GM12872 (cell line): ENCODE measurements around the gene CYP27B1.

Experiments used
- TF ChIP-seq, protein P1 (sequence below): IDR thresholded peaks from 3 replicates; pipeline ENCODE4 v1.5.1; 2011; ENCODE audit warnings: low read depth, mild to moderate bottlenecking, low read length, moderate library complexity; ENCODE audit not compliant: insufficient read depth

Gene CYP27B1

DNA sequence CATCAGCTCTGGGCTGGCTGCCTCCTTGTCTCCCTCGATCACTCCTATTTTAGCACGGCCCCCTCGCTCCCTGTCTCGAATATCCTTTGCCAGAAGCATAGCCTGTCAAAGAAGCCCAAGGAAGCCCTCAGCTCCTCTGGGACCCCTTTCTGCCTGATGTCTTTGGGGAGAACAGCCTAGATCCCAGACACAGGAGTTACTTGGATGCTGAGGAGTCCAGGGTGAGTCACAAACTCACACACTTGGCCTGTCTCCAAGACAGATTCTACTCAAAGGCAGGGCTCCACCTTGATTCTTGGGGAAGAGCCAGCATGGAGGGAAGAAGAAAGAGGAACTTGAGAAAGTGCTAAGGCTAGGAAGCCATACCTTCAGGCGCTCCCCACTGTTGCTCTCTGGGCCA lies 43.6 kb upstream of the CYP27B1 start:
- TF ChIP-seq, protein P1, sequence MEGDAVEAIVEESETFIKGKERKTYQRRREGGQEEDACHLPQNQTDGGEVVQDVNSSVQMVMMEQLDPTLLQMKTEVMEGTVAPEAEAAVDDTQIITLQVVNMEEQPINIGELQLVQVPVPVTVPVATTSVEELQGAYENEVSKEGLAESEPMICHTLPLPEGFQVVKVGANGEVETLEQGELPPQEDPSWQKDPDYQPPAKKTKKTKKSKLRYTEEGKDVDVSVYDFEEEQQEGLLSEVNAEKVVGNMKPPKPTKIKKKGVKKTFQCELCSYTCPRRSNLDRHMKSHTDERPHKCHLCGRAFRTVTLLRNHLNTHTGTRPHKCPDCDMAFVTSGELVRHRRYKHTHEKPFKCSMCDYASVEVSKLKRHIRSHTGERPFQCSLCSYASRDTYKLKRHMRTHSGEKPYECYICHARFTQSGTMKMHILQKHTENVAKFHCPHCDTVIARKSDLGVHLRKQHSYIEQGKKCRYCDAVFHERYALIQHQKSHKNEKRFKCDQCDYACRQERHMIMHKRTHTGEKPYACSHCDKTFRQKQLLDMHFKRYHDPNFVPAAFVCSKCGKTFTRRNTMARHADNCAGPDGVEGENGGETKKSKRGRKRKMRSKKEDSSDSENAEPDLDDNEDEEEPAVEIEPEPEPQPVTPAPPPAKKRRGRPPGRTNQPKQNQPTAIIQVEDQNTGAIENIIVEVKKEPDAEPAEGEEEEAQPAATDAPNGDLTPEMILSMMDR = no peak

DNA sequence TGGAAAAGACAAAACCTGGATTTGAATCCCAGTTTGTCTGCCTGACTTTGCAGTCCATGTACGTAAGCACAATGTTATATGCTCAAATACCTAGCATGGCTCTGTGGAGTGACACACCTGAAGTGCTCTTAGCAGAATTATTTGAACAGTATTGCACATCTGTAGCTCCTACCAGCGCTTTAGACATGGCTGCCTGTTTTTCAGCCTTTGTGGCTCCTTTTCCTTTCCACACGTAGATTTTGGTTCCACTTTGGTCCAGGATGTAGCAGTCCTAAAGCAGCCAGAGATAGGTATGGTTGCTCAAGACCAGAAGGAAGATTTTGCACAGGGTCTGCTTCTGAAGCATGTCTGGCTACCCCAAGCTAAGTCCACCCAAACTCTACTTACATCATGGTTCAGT lies 42.5 kb upstream of the CYP27B1 start:
- TF ChIP-seq, protein P1 = no peak

DNA sequence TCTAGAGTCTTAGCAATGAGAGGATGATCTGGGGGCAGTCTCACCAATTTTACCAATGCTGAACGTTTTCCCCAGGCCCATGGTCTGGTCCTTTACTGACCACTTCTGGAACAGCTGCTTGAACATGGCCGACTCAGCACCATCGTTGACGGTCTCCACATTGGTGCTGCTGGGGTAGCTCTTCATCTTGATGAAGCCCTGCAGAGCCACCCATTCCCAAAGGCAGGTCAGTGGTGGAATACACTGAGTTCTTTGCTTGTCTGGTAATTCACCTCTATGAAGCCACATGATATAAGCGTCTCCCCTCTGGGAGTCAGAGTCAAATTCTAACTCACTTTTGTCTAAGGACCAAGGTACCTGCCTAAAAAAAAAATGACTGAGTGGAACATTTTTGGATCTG lies 41.5 kb upstream of the CYP27B1 start:
- TF ChIP-seq, protein P1 = no peak

DNA sequence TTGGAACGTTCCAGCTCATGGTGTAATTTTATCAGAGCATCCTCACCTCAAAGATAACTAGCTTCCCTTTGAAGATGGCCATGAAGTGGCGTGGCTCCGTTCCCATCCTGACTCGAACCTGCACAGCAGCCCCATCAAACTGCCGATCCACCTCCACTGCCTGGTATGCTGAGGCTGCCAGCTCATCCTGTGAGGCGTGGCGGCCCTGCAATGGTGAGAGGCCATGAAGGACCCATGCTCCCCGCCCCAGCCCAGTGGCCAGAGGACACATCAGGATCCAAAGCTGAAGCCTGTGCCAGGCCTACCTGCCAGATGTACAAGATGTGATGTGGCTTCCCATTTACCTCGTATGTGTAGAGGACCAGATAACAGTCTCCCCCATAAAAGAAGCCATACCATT lies 40.4 kb upstream of the CYP27B1 start:
- TF ChIP-seq, protein P1 = no peak

DNA sequence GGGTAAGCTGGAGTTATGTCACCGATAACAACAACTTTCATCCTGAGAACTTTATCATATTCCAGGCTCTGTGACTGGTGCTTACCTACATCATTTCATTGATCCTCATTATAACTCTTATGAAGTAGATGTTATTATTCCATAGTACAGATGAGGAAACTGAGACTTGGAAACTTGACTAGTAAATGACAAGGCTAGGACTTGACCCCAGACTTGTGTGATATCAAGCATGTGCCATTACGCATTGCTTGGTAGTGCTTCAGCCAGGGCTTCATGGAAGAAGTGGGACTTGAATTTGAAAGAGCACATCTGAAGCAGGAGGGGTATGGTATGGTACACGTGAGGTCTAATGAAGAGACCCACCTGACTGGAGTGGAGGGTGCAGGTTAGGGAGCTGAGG lies 39.8 kb upstream of the CYP27B1 start:
- TF ChIP-seq, protein P1 = no peak

DNA sequence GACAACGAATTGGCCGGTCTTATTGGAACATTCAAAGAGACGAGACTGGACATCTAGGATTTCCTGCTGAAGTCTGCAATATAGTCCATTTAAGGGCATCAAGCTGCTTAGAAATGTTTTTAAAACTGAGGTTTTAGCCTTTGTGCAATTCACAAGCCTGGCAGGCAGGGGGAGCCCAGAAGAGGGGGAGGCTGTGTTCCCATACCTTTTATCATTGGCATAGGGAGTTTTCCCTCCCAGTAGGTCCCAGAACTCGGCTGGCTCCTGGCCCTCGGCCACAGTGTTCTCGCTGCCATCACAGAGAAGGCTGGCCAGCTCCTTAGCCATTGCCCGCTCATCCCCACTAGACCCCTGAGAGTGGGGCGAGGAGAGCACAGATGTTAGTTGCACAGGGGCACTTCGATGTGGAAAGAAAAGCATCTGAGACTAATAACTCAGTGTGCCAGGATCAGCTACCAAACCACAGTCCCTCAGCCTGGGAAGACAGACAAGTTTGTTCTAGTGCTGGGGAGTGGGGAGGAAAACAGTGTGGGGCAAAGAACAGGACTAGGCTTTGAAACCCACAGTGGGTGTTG lies 36.5 kb upstream of the CYP27B1 start:
- TF ChIP-seq, protein P1 = peak; percentile 78

DNA sequence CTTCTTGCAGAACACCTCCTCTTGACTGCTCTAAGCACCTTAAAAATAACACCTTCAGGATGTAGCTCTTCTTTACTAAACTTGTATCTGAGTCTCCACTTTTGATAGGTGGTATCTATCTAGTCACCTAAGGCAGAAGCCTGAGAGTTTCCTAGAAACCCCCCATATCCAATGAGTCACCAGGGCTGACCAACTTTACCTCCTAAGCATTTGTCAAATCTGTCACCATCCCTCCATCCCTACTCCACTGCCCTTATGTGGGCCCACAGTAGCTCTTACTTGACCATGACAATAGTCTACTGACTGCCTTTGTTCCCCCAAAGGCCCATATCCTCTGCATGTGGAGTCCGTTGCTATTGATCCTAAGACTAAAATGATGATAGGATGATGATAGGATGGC lies 35.7 kb upstream of the CYP27B1 start:
- TF ChIP-seq, protein P1 = no peak
